ACHN (cell line): ENCODE results near the gene RASGEF1B.
"Not testable (repeated sequence)": the region's sequence is repeated elsewhere in the genome, so short reads cannot be mapped to it uniquely, and the experiment has no call there.

Source experiments
- DNase-seq: peaks from one replicate; pipeline ENCODE4 v3.0.0-alpha.2; 2015
- in situ Hi-C: cut with HindIII; loops from 2 replicates; pipeline ENCODE4 v1.10.0; 2017; ENCODE audit warnings: low sequenced_read_pairs, low pct_ligation_motif_present, low pct_unique_long_range_greater_than_20kb

The RASGEF1B gene

DNA sequence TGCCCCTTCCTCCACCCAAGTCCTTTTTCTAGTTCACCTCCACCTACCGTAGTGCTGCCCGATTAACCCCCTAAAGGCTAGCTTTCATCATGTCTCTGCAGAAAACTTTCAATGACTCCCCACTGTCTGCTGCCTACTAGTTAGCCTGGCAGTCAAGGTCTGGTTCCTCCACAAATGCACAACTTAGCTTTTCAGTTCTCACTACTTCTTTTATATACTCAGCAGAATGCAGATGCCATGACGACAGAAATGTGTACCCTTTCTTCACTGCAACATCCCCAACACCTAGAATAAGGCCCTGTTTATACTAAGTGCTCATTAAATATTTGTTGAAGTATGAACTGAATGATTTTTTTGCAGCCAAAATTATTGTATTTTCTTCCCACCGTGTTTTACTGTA is 30.9 kb upstream of the RASGEF1B start:
- in situ Hi-C loops, result no loop called here
- no peak for DNase-seq

DNA sequence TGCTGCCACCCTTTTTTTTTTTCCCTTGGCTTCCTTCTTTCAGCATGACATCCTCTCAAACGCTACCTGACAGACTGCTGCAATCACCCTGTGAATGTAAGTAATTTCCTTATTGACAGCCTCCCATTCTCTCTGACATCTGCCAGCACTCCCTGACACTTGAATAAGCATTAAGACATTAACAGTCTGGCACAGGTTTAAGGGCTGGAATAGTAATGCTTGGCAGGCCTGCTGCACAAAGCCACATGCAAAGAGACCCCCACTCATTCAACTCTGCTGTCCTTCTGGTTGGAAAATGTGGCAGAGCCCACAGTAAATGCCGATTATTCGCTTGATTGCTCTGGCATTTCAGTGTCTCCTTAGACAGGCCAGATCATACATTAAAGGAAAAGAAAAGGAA is 28.1 kb upstream of the RASGEF1B start:
- DNase-seq, result peak; percentile 35
- in situ Hi-C loops, result no loop called here

DNA sequence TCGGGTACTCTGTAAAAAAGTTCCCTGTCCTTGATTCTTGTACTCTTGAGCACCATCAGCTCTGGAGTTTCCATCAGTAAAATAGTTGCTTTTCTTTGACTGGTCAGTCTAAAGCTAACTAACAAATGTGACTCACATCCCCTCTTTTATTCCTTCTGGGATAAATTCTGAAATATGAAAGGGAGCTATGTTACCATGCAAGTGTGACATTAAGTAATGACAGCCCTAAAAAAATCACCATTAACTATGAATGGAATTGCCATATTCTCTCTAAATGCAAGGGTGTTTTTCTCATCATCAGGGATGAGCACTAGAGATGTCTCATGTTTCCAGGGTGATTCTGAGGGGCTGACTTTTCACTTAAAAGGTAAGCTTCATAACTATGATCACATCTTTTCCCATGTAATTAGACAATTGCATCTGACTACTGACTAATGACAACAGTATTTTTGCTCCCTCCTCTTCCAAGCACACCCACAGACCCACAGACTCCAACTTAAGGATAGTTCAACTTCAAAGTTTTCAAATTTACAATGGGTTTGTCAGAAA is 26.9 kb upstream of the RASGEF1B start:
- DNase-seq, result no peak
- in situ Hi-C loops, result no loop called here

- in situ Hi-C loops, result no loop called here
- DNase-seq, result no peak
These were observed 26.3 kb upstream of the RASGEF1B start for GRCh38 chr4:81498046-81498445.

DNA sequence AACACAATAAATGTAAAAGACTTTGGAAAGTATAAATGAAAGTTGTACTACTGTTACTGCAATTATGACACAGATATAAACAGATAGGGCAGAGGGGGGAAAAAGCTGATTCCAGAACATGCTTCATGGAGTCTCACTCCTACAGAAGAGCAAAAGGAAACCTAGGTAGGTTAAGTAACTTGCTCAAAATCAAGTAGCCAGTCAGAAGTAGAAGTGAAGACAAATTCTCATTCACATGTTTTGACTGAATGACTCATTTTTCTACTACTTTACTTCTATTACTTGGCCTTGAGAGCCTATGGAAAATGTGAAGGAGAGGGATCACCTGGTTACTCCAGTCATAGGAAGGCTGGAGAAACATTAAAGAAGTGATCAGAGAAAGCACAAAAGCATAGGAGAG is 23.6 kb upstream of the RASGEF1B start:
- no peak for DNase-seq
- in situ Hi-C loops, result no loop called here

DNA sequence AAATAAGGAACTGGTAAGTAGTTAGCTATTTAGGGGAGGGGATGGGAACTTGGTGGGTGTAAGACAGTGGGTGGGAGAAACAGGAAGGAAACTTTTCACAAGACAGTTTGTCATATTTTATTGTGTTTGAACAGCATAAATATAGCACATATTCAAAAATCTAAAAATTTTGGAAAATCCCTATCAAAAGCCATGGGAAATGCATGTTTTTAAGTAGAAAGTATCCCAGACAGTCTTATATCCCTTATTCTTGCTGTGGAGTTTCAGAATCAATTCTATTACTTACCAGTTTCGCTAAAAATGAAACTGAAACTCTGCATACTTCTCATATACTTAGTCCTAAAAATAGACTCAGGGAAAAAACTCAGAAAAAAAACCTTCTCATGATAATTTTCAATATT is 22.3 kb upstream of the RASGEF1B start:
- in situ Hi-C loops, result no loop called here
- peak; percentile 39 for DNase-seq

DNA sequence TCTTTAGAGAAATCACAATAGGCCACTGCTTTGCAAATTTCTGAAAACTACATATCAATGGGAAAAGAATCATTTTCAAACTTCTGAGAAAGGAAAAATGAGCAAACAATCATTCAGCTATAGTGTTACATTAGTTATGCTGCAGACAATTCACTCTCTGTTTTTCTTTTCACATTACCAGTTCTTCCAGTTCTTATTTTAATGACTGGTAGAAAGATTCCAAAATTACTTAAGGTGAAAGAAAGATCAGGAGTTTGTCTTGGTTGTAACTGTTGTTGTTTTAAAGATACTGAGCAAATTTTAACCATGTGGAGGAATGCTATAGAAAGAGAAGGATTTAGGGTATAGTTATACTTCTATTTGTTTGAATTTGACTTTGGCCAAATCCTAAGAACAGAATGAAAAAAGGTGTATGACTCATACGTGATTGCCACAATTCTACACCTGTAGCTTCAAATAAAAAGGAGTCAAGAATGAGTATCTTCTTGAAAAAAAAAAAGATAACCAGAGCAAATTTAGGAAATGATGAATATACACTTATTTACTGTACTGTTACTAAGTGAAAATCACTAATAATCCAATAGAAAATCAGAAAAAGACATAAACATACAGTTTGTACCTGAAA is 21.0 kb upstream of the RASGEF1B start:
- in situ Hi-C loops, result no loop called here
- no peak for DNase-seq

DNA sequence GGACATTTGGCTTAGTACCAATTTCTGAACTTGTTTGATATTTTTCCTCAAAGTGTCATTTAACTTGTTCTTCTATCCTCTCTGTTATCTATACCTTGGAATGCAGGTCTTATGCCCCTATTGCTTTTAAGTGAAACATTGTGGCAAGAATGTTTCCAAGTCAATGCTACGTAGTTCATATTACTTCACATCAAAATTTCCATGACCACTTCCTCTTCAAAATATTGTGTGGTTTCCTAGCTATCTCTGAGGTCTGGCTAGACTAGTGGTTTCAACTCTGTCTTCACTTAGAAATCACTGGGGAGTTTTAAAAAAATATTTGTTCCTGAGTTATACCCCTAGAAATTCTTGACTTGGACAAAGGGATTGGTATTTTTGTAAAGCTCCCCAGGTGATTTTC is 20.2 kb upstream of the RASGEF1B start:
- in situ Hi-C loops, result no loop called here
- DNase-seq, result no peak

GRCh38 chr4:81490403-81491160 is 18.9 kb upstream of the RASGEF1B start:
- in situ Hi-C loops, result no loop called here
- no peak for DNase-seq

DNA sequence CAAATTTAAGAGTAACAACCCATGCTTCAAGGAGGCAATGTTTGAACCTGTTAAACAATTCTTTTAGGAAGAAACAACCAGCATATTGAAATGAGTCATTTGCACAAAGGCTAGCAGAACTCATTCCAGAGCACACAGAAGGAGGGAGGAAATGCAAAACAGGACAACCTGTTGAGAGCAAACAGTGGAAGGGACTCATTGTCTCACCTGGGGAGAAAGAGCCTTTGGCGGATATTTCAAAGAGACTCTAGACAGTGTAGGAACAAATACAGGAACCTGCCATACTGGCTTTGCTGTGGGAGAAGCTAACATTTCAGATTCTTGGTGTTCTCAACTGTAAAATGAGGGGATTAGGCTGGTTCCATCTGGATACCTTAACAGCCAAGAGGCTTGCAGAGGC is 14.8 kb upstream of the RASGEF1B start:
- no peak for DNase-seq

GRCh38 chr4:81485310-81485980 is 13.7 kb upstream of the RASGEF1B start:
- no peak for DNase-seq
- in situ Hi-C loops, result no loop called here

More for the DNA sequence above, 14.8 kb upstream of the RASGEF1B start:
- in situ Hi-C loops, result no loop called here

DNA sequence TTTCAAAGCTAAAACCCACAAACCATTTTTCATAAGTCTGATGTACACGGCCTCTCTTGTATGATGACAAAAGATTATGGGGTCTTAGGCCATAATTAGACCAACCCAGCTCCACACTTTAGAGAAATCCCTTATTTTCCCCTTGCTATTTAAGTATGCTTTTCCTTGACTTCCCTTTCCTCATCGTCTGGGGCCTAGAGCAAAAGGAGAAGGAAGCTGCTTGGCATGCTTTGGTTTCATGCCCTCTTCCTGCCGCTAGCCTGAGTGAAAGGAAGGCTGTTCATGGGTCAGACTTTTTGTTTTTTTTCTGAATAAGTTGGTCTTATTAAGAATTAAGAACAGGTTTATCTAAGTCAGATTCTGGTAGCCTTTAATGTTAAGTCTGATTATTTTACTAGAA is 10.6 kb upstream of the RASGEF1B start:
- in situ Hi-C loops, result no loop called here
- DNase-seq, result no peak

DNA sequence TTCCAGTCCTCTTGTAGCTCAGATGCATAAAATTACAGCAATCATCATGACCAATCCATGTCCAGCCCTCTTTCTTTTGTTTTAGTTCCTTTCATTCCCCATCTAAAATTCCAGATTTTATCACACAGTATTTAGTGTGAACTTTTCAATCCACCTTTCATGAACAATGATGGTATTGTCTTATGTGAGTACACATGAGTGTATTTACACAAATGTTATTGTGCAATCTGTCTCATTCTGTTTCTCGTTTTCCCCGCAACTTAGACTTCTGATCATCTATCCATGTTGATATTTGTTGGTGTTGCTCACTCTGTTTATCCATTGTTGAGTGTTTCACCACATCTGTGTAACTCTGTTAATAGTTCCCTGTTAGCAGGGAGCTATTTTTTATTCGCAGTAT is 9.4 kb upstream of the RASGEF1B start:
- no peak for DNase-seq
- in situ Hi-C loops, result no loop called here

DNA sequence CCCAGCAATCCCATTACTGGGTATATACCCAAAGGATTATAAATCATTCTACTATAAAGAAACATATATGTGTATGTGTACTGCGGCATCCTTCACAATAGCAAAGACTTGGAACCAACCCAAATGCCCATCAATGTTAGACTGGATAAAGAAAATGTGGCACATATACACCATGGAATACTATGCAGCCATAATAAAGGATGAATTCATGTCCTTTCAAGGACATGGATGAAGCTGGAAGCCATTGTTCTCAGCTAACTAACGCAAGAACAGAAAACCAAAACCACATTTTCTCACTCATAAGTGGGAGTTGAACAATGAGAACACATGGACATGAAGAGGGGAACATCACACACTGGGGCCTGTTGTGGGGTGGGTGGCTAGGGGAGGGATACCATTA is 7.9 kb upstream of the RASGEF1B start:
- in situ Hi-C loops, DNase-seq: not testable (repeated sequence)

DNA sequence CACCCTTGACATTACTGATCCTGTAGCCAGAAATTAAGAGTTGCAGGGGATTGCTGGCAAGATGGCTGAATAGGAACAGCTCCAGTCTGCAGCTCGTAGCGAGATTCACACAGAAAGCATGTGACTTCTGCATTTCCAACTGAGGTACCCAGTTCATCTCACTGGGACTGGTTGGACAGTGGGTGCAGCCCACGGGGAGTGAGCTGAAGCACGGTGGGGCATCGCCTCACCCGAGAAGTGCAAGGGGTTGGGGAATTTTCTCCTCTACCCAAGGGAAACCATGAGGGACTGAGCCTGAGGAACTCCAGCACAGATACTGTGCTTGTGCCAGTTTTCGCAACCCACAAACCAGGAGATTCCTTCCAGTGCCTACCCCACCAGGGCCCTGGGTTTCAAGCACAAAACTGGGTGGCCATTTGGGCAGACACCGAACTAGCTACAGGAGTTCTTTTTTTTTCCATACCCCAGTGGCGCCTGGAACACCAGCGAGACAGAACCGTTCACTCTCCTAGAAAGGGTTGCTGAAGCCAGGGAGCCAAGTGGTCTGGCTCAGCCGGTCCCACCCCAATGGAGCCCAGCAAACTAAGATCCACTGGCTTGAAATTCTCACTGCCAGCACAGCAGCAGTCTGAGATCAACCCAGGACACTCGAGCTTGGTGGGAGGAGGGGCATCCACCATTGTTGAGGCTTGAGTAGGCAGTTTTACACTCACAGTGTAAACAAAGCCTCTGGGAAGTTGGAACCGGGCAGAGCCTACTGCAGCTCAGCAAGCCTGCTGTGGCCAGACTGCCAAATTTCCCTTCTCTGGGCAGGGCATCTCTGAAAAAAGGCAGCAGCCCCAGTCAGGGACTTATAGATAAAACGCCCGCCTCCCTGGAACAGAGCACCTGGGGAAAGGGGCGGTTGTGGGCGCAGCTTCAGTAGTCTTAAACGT is 1.9 kb upstream of the RASGEF1B start:
- DNase-seq, in situ Hi-C loops: not testable (repeated sequence)

- in situ Hi-C loops, result no loop called here
These were observed 825 bp upstream of the RASGEF1B start for GRCh38 chr4:81472281-81473182.

GRCh38 chr4:81471298-81471587 is 464 bp downstream of the RASGEF1B start:
- DNase-seq, result peak; percentile 12
- in situ Hi-C loops, result no loop called here

More at GRCh38 chr4:81472281-81473182, 825 bp upstream of the RASGEF1B start:
- no peak for DNase-seq
